Ovary (tissue), 9 donors: ENCODE measurements around the gene PITPNC1. TPM values are rescaled to one million over a fixed set of nuclear protein-coding genes. Genes with fewer than 3 reads are reported as not detected.

Source experiments
- DNase-seq, 5 donors: peaks; one replicate each; pipeline ENCODE4 v3.0.0-alpha.2; 2019 to 2020
- H3K27ac ChIP-seq, 2 donors: fragments of 200-600 bp; one replicate each; pipeline versions ENCODE4 v1.5.1 to v1.8.0; 2019 to 2022
- H3K27me3 ChIP-seq: fragments of 200-600 bp; one replicate; pipeline ENCODE4 v1.8.0; 2022
- H3K36me3 ChIP-seq: fragments of 200-600 bp; sonication (generic); one replicate; pipeline ENCODE4 v1.5.1; 2019
- H3K4me1 ChIP-seq: one replicate; pipeline ENCODE4 v1.8.1; 2013; ENCODE audit warnings: mild to moderate bottlenecking, moderate library complexity; ENCODE audit not compliant: insufficient read depth
- H3K4me3 ChIP-seq: fragments of 200-600 bp; sonication (generic); one replicate; pipeline ENCODE4 v1.5.1; 2017
- H3K9me3 ChIP-seq, 2 donors: fragments of 200-600 bp in 1 of 2; sonication (generic) in 1 of 2; one replicate each; pipeline versions ENCODE4 v1.5.1 to v1.8.1; 2013 to 2019; ENCODE audit warnings: mild to moderate bottlenecking in 1 of 2, moderate library complexity in 1 of 2
- CTCF ChIP-seq, 3 donors: fragments of 450-650 bp in 2 of 3; fragments of 200-600 bp in 1 of 3; IDR thresholded peaks; one replicate each; pipeline versions ENCODE4 v1.5.1 to v1.8.0; 2016 to 2022; ENCODE audit warnings: antibody characterized with exemption in 3 of 3, mild to moderate bottlenecking in 1 of 3
- EP300 ChIP-seq: sonication (generic); formaldehyde crosslinking; IDR thresholded peaks from one replicate; pipeline ENCODE4 v1.6.1; 2017; ENCODE audit warnings: antibody characterized with exemption
- POLR2A ChIP-seq: fragments of 450-650 bp; IDR thresholded peaks from one replicate; pipeline ENCODE4 v1.6.1; 2017; ENCODE audit warnings: antibody characterized with exemption, mild to moderate bottlenecking, moderate library complexity
- WGBS, 3 donors: extraction: QIAGEN DNeasy Blood & Tissue Kit in 1 of 3; methylation state at CpG; one replicate each; pipeline versions ENCODE4 v1.1.5 to v1.1.7; 2013 to 2017; 5-methylcytosine and 5-hydroxymethylcytosine counted together
- intact Hi-C, 4 donors: fragments of 100-400 bp; cut with DNase I; formaldehyde crosslinking; loops; one replicate each; pipeline versions ENCODE4 v1.11.0 to v1.15.1; 2022 to 2023
- polyA plus RNA-seq, 2 donors: library from polyadenylated mRNA; stranded (reverse); fragments of 200-250 nt in 1 of 2; fragments of 350-450 nt in 1 of 2; fragmentation: Illumina TruSeq in 1 of 2; extraction: RNeasy Lipid Tissue Mini Kit (QIAGEN cat#74804) in 1 of 2; gene quantifications; one replicate each; pipeline ENCODE4 v1.2.3, GENCODE V29; 2013 to 2014
- total RNA-seq, 7 donors: library from RNA; depleted of rRNA in 2 of 7; stranded (reverse); fragments of >200 nt in 2 of 7; fragmentation: NEBNext Ultra II Directional in 3 of 7; extraction: Animal tissue kit (Norgen Biotek cat#: 25700) in 3 of 7; gene quantifications; one replicate each; pipeline versions ENCODE4 v1.1.0 to v1.2.4, GENCODE V29; 2016 to 2023
- donor health status: DM: no; HTN: no; CAD: no; lungs with moderate emphysema.
- donor health status: DM: no; HTN: no; CAD: no.
- donor health status: Bipolar disorder and iron deficiency.
- donor health status: DM: yes; HTN: yes; CAD: no.
- donor health status: DM: no; HTN: no; CAD: no.
- donor health status: DM: yes; HTN: yes; CAD: no.

PITPNC1 gene
- total and polyA plus RNA-seq, 9 donors: 14.9 to 40.9 (median 23.8) TPM

GRCh38 chr17:67439269-67439668, 62.2 kb downstream of the PITPNC1 start:
- Histone ChIP-seq H3K36me3 (no peaks in the 10 kb centered on the region), H3K27ac (no peak overlapping the region), H3K4me3 (no peak overlapping the region), H3K4me1 (no peaks in the 10 kb centered on the region), H3K27me3 (no peaks in the 10 kb centered on the region), H3K9me3 (no peaks in the 10 kb centered on the region)
- intact Hi-C loops: no loop called here
- DNase-seq: no peak
- no peak for TF ChIP-seq POLR2A
- no peak for TF ChIP-seq CTCF (IDR thresholded peaks at IDR 0.05)
- no peak for TF ChIP-seq EP300
- WGBS, 3 donors: 96 to 98% (median 96%) methylated on average over 2 of the region's 2 CpGs

- DNase-seq: no peak
- no peaks in the 10 kb centered on the region for H3K27me3 ChIP-seq
- 88 to 90% (median 88%) methylated on average over 7 of the region's 7 CpGs for WGBS, 3 donors
- no peaks in the 10 kb centered on the region for H3K36me3 ChIP-seq
- no peak overlapping the region for H3K4me3 ChIP-seq
- H3K9me3 ChIP-seq: no peaks in the 10 kb centered on the region
- intact Hi-C loops: no loop called here
- no peak for TF ChIP-seq POLR2A
- TF ChIP-seq CTCF (IDR thresholded peaks at IDR 0.05): no peak
- no peak for TF ChIP-seq EP300
- no peak overlapping the region for H3K27ac ChIP-seq
- H3K4me1 ChIP-seq: no peaks in the 10 kb centered on the region
Observed at GRCh38 chr17:67440277-67441051, 63.4 kb downstream of the PITPNC1 start.

- H3K27ac ChIP-seq: no peak overlapping the region
- no peaks in the 10 kb centered on the region for H3K36me3 ChIP-seq
- intact Hi-C loops: no loop called here
- H3K27me3 ChIP-seq: no peaks in the 10 kb centered on the region
- H3K4me1 ChIP-seq: no peaks in the 10 kb centered on the region
- TF ChIP-seq EP300: no peak
- no peak for DNase-seq
- H3K9me3 ChIP-seq: no peaks in the 10 kb centered on the region
- H3K4me3 ChIP-seq: no peak overlapping the region
- WGBS, 3 donors: 81 to 88% (median 82%) methylated on average over 19 of the region's 19 CpGs
Observed at GRCh38 chr17:67441052-67441895, 64.2 kb downstream of the PITPNC1 start.

GRCh38 chr17:67441896-67442219, 64.8 kb downstream of the PITPNC1 start:
- TF ChIP-seq POLR2A: no peak
- no peak for TF ChIP-seq EP300
- TF ChIP-seq CTCF (IDR thresholded peaks at IDR 0.05): no peak
- no peak overlapping the region for H3K27ac ChIP-seq
- intact Hi-C loops: no loop called here
- WGBS, 3 donors: 91 to 93% (median 91%) methylated on average over 1 of the region's 1 CpG
- H3K27me3 ChIP-seq: no peaks in the 10 kb centered on the region
- DNase-seq: no peak
- H3K36me3 ChIP-seq: no peaks in the 10 kb centered on the region
- no peak overlapping the region for H3K4me3 ChIP-seq
- H3K4me1 ChIP-seq: no peaks in the 10 kb centered on the region
- H3K9me3 ChIP-seq: no peaks in the 10 kb centered on the region
